GM12878 (cell line): ENCODE results near the gene DPYSL4. TPM values are rescaled to one million over a fixed set of nuclear protein-coding genes. Genes with fewer than 3 reads are reported as not detected.

ENCODE experiments used
- ATAC-seq: fragments of 200-7000 bp; cut with Tn5 transposase; 3 replicates; pipeline ENCODE4 v1.9.1; 2020; ENCODE audit warnings: mild to moderate bottlenecking, moderate library complexity
- BruUV-seq: library from RNA; stranded (reverse); fragments of 400-500 nt; replicated peaks from 2 replicates; lab custom pipeline; 2021; lab: Mats Ljungman, UMichigan
- CTCF ChIA-PET: fragments of 300-600 bp; sonication (Branson Sonifier 250); formaldehyde crosslinking; extraction: SDS; loops from one replicate; lab custom pipeline; 2021; ENCODE audit warnings: inconsistent platforms; lab: Yijun Ruan, JAX
- POLR2A ChIA-PET: fragments of 350-600 bp; formaldehyde crosslinking; extraction: SDS; loops from one replicate; lab custom pipeline; 2021; ENCODE audit warnings: inconsistent platforms; lab: Charles Lee
- RAD21 ChIA-PET: fragments of 300-600 bp; sonication (Branson Sonifier 250); formaldehyde crosslinking; loops from one replicate; lab custom pipeline; 2023; ENCODE audit warnings: antibody characterized with exemption; ENCODE audit not compliant: unreplicated experiment; lab: Charles Lee
- SMC1A ChIA-PET: fragments of 300-600 bp; sonication (Branson Sonifier 250); formaldehyde crosslinking; loops from one replicate; lab custom pipeline; 2023; ENCODE audit not compliant: unreplicated experiment, uncharacterized antibody; lab: Charles Lee
- DNase-seq: peaks from one replicate; pipeline ENCODE4 v3.0.0-alpha.2; 2011; ENCODE audit warnings: low read depth, low spot score
- FAIRE-seq: peaks from 3 replicates; lab custom pipeline; 2011; peaks lifted over from hg19 to GRCh38; lab: Jason Lieb, UNC
- H2AFZ ChIP-seq: 2 replicates; pipeline ENCODE4 v1.6.0; 2011; ENCODE audit warnings: low read depth, low read length, control low read depth; ENCODE audit not compliant: control insufficient read depth
- H3K27ac ChIP-seq: 2 replicates; pipeline ENCODE4 v1.5.1; 2011; ENCODE audit warnings: control low read depth; ENCODE audit not compliant: control insufficient read depth, insufficient read depth
- H3K27me3 ChIP-seq, 2 experiments: replicated peaks in 1 of 2; 2 replicates each; pipeline versions ENCODE4 v1.6.0 to v1.6.1; 2011; ENCODE audit warnings: low read length in 1 of 2; ENCODE audit not compliant: control insufficient read depth in 2 of 2, insufficient read depth in 2 of 2
- H3K36me3 ChIP-seq, 2 experiments: 2 replicates each; pipeline ENCODE4 v1.5.1; 2011; ENCODE audit warnings: low read length in 1 of 2; ENCODE audit not compliant: control insufficient read depth in 2 of 2, insufficient read depth in 2 of 2
- H3K4me1 ChIP-seq: 2 replicates; pipeline ENCODE4 v1.6.1; 2011; ENCODE audit warnings: mild to moderate bottlenecking, low read length, moderate library complexity, mixed read lengths; ENCODE audit not compliant: control insufficient read depth, insufficient read depth
- H3K4me2 ChIP-seq: 2 replicates; pipeline ENCODE4 v1.6.0; 2011; ENCODE audit warnings: control low read depth; ENCODE audit not compliant: control insufficient read depth, insufficient read depth
- H3K4me3 ChIP-seq: fragments of 200-600 bp; sonication (generic); 2 replicates; pipeline ENCODE4 v1.5.1; 2016
- H3K79me2 ChIP-seq: 2 replicates; pipeline ENCODE4 v1.6.0; 2011; ENCODE audit warnings: low read length; ENCODE audit not compliant: control insufficient read depth, insufficient read depth
- H3K9ac ChIP-seq: 2 replicates; pipeline ENCODE4 v1.8.0; 2011; ENCODE audit warnings: low read length, control low read depth, mixed read lengths; ENCODE audit not compliant: control insufficient read depth, insufficient read depth
- H3K9me3 ChIP-seq: replicated peaks from 3 replicates; pipeline ENCODE4 v1.5.1; 2011; ENCODE audit warnings: mild to moderate bottlenecking, low read length; ENCODE audit not compliant: control insufficient read depth, insufficient read depth
- H4K20me1 ChIP-seq: 2 replicates; pipeline ENCODE4 v1.6.0; 2011; ENCODE audit not compliant: control insufficient read depth, insufficient read depth
- FOXM1 ChIP-seq: IDR thresholded peaks from 2 replicates; pipeline ENCODE4 v1.6.1; 2012; ENCODE audit warnings: low read depth, mild to moderate bottlenecking, inconsistent platforms, low read length, moderate library complexity
- GATAD2B ChIP-seq: fragments of 450-650 bp; conservative IDR thresholded peaks from 2 replicates; pipeline ENCODE4 v1.6.1; 2017; ENCODE audit warnings: low read depth, mild to moderate bottlenecking, moderate library complexity
- HDAC2 ChIP-seq: fragments of 200-600 bp; sonication (generic); IDR thresholded peaks from 2 replicates; pipeline ENCODE4 v1.6.1; 2017
- IRF5 ChIP-seq: fragments of 450-650 bp; IDR thresholded peaks from 2 replicates; pipeline ENCODE4 v1.6.1; 2017; ENCODE audit warnings: borderline replicate concordance
- MXI1 ChIP-seq: fragments of 150-350 bp; IDR thresholded peaks from 2 replicates; pipeline ENCODE4 v1.6.1; 2011; ENCODE audit warnings: low read depth, mild to moderate bottlenecking, inconsistent platforms, low read length, improper control_type of control experiment
- SIX5 ChIP-seq: IDR thresholded peaks from 2 replicates; pipeline ENCODE4 v1.6.1; 2011; ENCODE audit warnings: mild to moderate bottlenecking, low read depth, low read length, moderate library complexity; ENCODE audit not compliant: severe bottlenecking
- SREBF2 ChIP-seq: IDR thresholded peaks from 2 replicates; pipeline ENCODE4 v1.6.1; 2012; ENCODE audit warnings: mild to moderate bottlenecking, low read length
- TARDBP ChIP-seq: IDR thresholded peaks from 2 replicates; pipeline ENCODE4 v1.6.1; 2016; ENCODE audit warnings: borderline replicate concordance
- WRNIP1 ChIP-seq: IDR thresholded peaks from 2 replicates; pipeline ENCODE4 v1.6.1; 2011; ENCODE audit warnings: low read depth, low read length, improper control_type of control experiment, borderline replicate concordance
- ZNF207 ChIP-seq: fragments of 450-650 bp; IDR thresholded peaks from 2 replicates; pipeline ENCODE4 v1.6.1; 2014; ENCODE audit warnings: antibody characterized with exemption, mild to moderate bottlenecking, borderline replicate concordance
- ZNF24 ChIP-seq: fragments of 450-650 bp; IDR thresholded peaks from 2 replicates; pipeline ENCODE4 v1.6.1; 2017; ENCODE audit warnings: antibody characterized with exemption, mild to moderate bottlenecking
- ZNF687 ChIP-seq: fragments of 450-650 bp; IDR thresholded peaks from 2 replicates; pipeline ENCODE4 v1.6.1; 2017; ENCODE audit warnings: mild to moderate bottlenecking, moderate library complexity
- WGBS: methylation state at CpG from one replicate; pipeline ENCODE4 v1.1.6; 2016; ENCODE audit warnings: low lambda C conversion rate; ENCODE audit not compliant: insufficient replicate concordance, insufficient coverage; ENCODE audit errors: missing lambda C conversion rate; 5-methylcytosine and 5-hydroxymethylcytosine counted together
- in situ Hi-C: fragments of 300-500 bp; cut with MboI; formaldehyde crosslinking; loops from 9 replicates; pipeline ENCODE4 v1.14.3; 2018; ENCODE audit warnings: mixed read lengths
- intact Hi-C: fragments of 100-400 bp; cut with micrococcal nuclease; formaldehyde crosslinking; loops from one replicate; pipeline ENCODE4 v1.14.2; 2022; ENCODE audit not compliant: unreplicated experiment
- polyA plus RNA-seq, 11 experiments: library from polyadenylated mRNA; depleted of rRNA in 4 of 11; unstranded in 6 of 11; stranded (reverse) in 5 of 11; fragments of >200 nt; fragmentation: Nextera tagmentation in 4 of 11; fragmentation: Illumina TruSeq in 1 of 11; extraction: Ambion mirVana in 4 of 11; extraction: Trizol in 1 of 11; gene quantifications; 1 replicate in 1 of 11; 2 replicates in 10 of 11; pipeline versions ENCODE4 v1.2.1 to v1.2.3, GENCODE V29; 2011 to 2016; ENCODE audit warnings: inconsistent platforms in 2 of 11, missing spikeins in 2 of 11, low read depth in 1 of 11
- total RNA-seq, 4 experiments: library from RNA; depleted of rRNA in 3 of 4; stranded (reverse); fragments of >200 nt in 3 of 4; fragmentation: Illumina TruSeq in 1 of 4; extraction: Trizol in 1 of 4; gene quantifications; 2 replicates each; pipeline versions ENCODE4 v1.2.1 to v1.2.3, GENCODE V29; 2013 to 2021
- TF ChIP-seq, protein P1 (sequence below): IDR thresholded peaks from 2 replicates; pipeline ENCODE4 v1.6.1; 2011; ENCODE audit warnings: borderline replicate concordance, low read depth, mild to moderate bottlenecking, moderate library complexity, mixed read lengths, low read length; ENCODE audit not compliant: insufficient read depth; ENCODE audit errors: extremely low read length

DPYSL4 gene
- total and polyA plus RNA-seq, 10 of the 15 experiments (the other 5 are each of a cell fraction or from before 2014, with no cell fraction given): 0.10 to 0.21 TPM; not detected in 8

GRCh38 chr10:132151286-132151950 lies 35.3 kb upstream of the DPYSL4 start:
- intact Hi-C loops (no loop called here), in situ Hi-C loops (no loop called here)
- H4K20me1 ChIP-seq: no peaks in the 10 kb centered on the region
- H3K9me3 ChIP-seq: no peaks in the 10 kb centered on the region
- no peaks in the 10 kb centered on the region for H3K79me2 ChIP-seq
- H3K27me3 ChIP-seq: no peaks in the 10 kb centered on the region
- H3K4me3 ChIP-seq: no peak overlapping the region
- POLR2A ChIA-PET: interaction anchor here (0.6 kb wide), 1 partner anchor 895 kb away, joined by 5 read pairs; no protein-coding TSS in a partner anchor
- H3K4me2 ChIP-seq: no peak overlapping the region
- H2AFZ ChIP-seq: no peak overlapping the region
- FAIRE-seq (no peak), DNase-seq (no peak), ATAC-seq (no peak)
- H3K36me3 ChIP-seq: no peaks in the 10 kb centered on the region
- CTCF ChIA-PET: no interaction called here
- RAD21 ChIA-PET: no interaction called here
- H3K27ac ChIP-seq: no peak overlapping the region
- WGBS: 0% methylated on average over 3 of the region's 3 CpGs
- no peak overlapping the region for H3K9ac ChIP-seq
- TF ChIP-seq SIX5 (no peak), HDAC2 (no peak), TARDBP (no peak), GATAD2B (no peak), MXI1 (no peak), FOXM1 (no peak), IRF5 (no peak), ZNF207 (no peak), ZNF24 (no peak), WRNIP1 (no peak), SREBF2 (no peak), ZNF687 (no peak)
- TF ChIP-seq, protein P1, sequence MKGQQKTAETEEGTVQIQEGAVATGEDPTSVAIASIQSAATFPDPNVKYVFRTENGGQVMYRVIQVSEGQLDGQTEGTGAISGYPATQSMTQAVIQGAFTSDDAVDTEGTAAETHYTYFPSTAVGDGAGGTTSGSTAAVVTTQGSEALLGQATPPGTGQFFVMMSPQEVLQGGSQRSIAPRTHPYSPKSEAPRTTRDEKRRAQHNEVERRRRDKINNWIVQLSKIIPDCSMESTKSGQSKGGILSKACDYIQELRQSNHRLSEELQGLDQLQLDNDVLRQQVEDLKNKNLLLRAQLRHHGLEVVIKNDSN: no peak
- H3K4me1 ChIP-seq: no peaks in the 10 kb centered on the region
- no TSS peak for BruUV-seq
- SMC1A ChIA-PET: no interaction called here
